Measurements from ENCODE around the gene RPS27L.

DNA sequence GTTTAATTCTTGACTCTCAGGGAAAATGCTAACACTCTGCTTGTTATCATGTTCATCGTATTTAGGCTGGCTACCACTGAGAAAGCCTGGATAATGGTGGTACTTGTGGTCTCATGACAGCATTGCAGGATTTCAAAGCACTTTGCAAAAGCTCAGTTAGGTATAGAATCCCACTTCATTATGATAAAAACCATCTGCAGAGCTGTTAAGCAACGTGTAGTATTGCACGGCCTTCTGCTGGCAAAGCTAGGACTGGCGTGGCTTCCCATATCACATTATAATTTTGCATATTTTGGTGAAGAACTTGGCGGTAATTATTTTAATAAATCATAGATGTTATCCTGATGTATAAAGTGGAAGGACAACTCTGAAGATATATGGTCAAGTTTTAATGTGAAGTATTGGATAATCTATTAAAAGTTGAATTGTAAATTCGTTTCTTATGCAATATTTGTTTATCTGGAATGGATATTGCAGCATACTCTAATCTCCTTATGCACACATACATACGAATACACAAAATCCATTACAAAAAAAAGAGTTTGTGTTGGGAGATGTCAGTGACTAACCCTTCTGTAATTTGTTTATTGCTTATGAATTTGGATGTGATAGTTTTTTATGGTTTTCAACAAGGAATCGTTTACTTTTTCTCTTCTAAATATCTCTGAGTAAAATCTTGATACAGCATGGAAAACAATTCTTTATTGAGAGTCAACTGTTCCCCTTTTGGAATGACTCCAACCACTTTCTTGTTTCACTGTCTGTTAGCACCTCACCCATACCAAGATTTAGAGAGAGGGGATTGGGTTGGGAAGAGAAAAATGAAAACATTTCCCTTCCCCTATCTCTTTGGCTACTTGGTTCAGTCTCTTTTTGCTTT lies 41.3 kb upstream of the RPS27L start:
- TF ChIP-seq, protein P1, sequence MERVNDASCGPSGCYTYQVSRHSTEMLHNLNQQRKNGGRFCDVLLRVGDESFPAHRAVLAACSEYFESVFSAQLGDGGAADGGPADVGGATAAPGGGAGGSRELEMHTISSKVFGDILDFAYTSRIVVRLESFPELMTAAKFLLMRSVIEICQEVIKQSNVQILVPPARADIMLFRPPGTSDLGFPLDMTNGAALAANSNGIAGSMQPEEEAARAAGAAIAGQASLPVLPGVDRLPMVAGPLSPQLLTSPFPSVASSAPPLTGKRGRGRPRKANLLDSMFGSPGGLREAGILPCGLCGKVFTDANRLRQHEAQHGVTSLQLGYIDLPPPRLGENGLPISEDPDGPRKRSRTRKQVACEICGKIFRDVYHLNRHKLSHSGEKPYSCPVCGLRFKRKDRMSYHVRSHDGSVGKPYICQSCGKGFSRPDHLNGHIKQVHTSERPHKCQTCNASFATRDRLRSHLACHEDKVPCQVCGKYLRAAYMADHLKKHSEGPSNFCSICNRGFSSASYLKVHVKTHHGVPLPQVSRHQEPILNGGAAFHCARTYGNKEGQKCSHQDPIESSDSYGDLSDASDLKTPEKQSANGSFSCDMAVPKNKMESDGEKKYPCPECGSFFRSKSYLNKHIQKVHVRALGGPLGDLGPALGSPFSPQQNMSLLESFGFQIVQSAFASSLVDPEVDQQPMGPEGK (tag by site-specific recombination; IDR thresholded peaks at IDR 0.05): no peak
- TF ChIP-seq ZFP41 (tag by site-specific recombination; IDR thresholded peaks at IDR 0.05; ENCODE audit: borderline replicate concordance): no peak
- TF ChIP-seq, protein P2, sequence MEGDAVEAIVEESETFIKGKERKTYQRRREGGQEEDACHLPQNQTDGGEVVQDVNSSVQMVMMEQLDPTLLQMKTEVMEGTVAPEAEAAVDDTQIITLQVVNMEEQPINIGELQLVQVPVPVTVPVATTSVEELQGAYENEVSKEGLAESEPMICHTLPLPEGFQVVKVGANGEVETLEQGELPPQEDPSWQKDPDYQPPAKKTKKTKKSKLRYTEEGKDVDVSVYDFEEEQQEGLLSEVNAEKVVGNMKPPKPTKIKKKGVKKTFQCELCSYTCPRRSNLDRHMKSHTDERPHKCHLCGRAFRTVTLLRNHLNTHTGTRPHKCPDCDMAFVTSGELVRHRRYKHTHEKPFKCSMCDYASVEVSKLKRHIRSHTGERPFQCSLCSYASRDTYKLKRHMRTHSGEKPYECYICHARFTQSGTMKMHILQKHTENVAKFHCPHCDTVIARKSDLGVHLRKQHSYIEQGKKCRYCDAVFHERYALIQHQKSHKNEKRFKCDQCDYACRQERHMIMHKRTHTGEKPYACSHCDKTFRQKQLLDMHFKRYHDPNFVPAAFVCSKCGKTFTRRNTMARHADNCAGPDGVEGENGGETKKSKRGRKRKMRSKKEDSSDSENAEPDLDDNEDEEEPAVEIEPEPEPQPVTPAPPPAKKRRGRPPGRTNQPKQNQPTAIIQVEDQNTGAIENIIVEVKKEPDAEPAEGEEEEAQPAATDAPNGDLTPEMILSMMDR (tag by site-specific recombination; IDR thresholded peaks at IDR 0.05): no peak

All from HEK293 (cell line).